HG03097 (cell line): ENCODE results near the gene WBP1.
"Not testable (repeated sequence)": the region's sequence is repeated elsewhere in the genome, so short reads cannot be mapped to it uniquely, and the experiment has no call there.

ENCODE experiments used
- ATAC-seq: cut with Tn5 transposase; IDR thresholded peaks from one replicate; pipeline ENCODE4 v1.9.1; 2021; ENCODE audit not compliant: unreplicated experiment, low FRiP score

Gene WBP1

DNA sequence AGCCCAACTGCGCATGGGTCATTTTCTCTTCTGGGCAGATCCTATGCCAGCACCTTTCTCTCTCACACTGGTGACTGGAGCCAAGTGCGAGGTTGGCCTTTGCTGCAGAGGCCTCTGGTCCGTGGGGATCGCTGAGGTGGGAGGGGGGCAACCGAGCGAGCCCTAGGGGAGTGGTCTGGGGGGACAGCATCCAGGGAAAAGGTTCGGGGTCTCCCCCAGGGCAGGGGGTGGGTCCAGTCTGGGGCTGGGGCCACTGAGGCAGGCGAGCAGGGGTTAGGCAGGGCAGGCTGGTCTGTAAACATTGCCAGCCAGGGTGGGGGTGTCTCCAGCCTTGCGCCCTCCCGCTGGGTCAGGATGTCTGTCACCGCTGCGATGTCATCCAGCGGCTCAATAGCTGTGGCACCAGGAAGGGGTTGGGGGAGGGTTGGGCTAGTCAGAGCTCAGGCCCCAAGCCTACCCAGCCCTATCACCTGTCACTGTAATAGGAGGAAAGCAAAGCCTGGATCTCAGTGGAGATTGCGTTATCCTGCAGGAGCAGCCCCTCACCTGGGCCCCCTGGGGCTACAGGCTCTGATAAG, 32.0 kb upstream of the WBP1 start:
- no peak for ATAC-seq

DNA sequence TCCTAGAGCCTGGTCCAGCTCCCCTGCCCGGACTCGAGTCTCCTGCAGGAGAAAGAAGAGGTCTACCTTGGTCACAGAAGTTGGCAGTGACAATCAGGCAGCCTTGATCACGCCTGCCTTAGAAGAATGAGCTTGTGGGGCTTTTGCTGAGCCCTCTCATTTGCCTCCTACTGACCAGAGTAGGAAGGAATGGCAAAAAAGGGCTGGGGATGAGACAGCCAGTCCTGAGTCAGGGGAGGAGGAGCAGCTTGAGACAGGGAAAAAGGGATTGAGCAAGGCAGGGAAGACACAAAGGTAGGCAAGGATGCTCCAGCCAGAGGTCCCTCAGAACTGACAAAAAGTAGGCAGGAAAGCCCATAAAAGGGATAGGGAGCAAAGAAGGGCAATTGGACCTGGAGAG, 30.7 kb upstream of the WBP1 start:
- ATAC-seq: no peak

DNA sequence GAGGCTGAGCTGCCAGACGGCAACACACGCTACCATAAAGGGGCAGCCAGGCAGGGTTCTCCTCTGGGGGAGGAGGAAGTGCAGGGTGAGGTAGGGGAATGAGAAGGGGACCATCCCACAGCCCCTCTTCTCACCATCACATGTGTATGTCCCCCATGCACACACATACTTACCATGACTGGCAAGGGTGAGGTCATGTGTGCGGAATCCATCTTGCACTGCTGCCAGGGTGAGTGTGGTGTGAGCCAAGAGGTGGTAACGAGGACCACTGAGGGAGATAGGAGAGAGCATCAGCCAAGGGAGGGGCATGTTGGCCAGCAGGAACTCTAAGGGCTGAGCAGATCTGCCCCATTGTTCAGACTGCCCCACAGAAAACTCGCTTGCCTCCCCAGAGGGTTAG, 29.6 kb upstream of the WBP1 start:
- ATAC-seq: no peak

DNA sequence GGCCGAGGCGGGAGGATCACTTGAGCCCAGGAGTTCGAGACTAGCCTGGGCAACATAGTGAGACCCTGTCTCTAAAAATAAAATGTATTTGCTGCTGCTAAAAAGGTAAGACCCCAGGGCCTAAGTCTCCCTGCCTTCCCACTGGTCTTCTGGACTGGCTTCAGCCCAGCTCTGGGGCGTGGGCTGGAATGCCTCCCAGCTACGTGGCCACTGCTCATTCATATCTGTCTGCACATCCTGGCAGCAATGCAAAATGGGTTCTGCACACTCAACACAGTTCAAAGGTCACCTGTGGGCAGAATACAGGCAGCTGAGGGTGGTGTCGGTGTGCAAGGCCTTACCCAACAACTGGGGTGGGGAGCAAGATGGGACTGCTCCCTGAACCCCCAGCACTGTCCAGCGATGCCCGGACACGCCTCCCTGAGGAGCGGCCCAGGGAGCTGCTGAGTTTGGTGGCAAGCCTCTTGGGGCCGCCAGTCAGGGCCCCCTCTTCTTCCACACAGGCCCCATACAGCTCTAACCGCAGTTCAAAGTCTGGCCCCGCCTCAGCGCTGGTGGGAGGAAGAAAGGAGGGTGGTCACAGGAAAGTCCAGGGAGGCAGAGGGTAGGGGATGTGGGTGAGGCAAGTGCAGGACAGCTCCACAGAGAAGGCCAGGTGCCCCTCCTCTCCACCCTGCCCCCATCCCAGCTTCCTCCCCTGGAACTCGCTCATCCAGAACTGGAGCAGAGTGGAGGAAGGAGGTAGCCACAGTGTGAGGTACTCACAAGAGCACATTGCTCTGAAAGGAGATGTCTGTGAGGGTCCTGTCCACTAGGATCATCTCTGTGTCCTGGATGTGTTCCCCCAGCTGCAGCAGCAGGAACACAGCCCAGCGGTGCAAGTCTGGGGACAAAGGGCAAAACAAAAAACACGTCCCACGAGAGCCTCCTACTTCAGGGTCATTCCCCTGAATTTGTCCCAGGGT, 28.5 kb upstream of the WBP1 start:
- no peak for ATAC-seq

DNA sequence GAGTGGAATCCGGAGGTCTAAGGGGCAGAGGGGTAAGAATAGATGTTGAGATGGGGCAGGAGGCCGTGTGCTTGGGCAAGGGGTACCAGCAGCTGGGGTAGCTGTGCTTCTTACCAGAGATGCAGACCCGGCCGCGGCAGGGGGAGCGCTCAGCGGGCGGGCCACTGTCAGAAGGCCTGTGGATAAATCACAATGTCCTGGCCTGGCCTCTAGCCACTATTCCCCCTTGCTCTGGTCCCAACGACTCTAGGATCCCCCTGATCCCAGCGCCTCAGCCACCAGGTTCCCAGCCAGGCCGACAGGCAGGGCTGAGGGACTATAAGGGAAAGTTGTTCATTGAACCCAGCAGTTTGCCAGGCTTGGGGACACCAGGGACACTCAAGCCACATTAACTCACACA, 27.7 kb upstream of the WBP1 start:
- ATAC-seq: no peak

DNA sequence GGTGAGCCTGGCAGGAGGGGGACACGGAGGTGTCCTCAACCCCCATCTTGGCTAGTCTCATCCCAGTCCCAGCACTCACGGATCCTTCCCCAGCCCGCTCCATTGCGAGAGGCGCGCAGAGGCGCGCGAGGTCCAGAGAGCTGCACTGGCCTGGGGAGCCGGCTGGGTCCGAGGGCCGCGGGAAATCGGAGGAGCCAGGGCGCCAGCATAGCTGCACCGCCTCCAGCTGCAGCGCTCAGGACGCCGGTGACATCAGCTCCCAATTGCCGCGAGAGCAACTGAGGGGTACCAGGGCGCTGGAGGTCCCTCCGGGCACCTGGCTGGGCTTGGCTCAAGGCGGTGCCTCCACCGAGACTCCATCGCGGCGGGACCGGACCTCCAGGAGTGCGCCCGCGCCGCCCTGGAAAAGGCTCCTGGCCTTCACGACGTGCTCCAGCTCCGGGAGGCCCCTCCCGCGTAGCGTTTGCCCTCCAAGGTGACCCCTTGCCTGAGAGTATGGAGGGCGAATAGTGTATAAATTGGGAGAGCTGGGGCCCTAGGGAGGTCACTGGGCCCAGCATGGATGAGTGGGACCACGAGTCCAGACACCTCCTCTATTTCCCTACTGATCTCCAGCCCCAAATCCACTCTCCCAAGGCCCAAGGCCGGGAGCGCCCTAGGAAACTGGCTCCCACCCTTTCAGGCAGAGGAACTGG, 22.0 kb upstream of the WBP1 start:
- ATAC-seq: no peak

DNA sequence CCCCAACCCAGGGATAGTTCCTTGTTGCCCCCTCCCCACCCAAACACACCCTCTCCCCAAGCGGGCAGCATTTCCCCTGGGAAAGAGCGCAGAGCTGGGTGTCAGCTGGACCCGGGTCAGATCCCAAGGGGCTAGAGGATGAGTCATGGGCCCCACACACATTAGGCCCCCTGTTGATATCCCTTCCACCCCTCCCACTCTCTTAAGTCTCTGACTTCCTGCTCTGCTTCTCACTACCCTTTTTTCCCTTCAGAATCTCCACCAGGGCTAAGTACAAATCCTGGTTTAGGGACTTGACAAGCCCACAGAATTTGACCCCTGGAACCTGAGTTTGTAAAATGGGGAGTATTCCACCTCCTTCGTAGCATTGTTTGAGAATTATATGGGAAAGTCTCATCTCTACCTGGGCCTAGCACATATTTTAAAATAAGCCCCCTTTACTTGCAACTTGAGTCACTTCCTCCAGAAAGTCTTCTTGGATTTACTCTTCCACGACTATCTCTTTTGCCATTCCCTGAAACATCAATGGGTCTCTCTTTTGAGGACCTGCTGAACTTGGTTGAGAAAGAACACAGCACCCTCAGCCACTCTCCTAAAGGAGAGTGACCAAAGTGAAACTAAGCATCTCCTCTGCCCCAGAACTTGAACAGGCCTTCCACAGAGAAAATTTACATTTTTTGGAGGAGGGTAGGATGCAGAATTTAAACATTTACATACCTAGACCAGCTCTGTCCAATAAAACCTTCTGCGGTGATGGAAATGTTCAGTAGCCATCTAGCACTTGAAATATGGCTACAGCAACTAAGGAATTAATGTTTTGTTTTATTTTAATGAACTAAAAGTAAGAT, 21.2 kb upstream of the WBP1 start:
- no peak for ATAC-seq

DNA sequence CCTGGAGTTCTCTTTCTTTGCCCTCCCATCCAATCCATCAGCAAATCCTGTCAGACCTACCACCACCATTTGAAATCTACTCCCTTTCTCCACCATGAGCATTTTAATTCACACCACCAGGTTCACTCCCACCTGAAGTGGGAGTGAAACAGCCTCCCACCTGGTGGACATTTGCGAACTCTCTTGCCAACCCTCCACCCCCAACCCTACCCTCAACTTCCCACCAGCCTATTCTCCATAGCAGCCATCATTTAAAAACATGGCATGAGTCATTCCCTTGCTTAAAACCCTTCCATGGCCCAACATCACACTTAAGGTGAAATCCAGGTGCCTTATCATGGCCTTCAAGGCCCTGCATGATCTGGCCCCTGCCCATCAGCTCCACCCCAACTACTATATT, 20.0 kb upstream of the WBP1 start:
- no peak for ATAC-seq

DNA sequence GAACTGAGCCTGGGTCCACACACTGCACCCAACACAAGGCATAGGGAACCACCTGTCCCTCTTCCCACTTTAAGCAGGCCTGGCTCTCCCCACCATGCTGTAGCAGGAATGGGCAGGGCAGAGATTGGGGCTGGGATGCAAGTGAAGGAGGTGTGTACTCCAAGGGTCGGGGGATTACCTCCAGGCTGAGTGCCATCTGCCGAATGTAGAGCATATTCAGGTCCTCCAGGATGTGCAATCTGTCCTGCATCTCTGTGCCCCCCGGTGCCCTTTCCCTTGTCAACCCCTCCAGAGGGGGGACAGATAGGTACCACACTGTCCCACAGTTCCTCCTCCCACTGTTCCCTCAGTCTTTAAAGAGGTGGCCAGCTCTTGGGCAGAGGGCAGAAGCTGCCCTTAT, 18.9 kb upstream of the WBP1 start:
- ATAC-seq: no peak

DNA sequence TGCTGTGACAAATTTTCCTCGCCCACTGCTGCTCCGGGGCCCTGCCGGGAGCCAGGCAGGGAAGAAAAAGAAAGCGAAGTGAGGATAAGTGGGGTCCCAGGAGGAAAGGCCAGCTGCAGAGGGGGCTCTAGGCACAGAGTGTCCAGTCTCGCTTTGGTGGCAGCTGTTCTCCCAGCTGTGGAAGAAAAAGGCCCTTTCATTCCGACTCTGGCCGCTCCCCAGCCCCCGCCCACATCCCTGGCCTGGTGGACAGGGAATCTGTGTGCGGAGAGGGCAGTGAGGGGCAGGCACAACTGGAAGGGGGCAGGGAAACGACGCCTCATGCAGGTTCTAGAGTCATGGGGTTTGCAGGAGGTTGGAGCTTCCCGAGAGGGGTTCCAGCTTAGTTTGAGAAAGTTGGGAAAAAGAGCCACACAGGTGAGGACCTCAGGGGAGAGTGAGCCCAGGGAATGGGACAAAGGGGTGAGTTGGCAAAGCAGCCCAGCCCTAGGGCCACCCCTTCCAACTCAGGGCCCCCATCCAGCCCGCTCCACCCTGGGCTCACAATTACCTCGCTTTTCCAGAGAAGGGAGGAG, 18.3 kb upstream of the WBP1 start:
- no peak for ATAC-seq

DNA sequence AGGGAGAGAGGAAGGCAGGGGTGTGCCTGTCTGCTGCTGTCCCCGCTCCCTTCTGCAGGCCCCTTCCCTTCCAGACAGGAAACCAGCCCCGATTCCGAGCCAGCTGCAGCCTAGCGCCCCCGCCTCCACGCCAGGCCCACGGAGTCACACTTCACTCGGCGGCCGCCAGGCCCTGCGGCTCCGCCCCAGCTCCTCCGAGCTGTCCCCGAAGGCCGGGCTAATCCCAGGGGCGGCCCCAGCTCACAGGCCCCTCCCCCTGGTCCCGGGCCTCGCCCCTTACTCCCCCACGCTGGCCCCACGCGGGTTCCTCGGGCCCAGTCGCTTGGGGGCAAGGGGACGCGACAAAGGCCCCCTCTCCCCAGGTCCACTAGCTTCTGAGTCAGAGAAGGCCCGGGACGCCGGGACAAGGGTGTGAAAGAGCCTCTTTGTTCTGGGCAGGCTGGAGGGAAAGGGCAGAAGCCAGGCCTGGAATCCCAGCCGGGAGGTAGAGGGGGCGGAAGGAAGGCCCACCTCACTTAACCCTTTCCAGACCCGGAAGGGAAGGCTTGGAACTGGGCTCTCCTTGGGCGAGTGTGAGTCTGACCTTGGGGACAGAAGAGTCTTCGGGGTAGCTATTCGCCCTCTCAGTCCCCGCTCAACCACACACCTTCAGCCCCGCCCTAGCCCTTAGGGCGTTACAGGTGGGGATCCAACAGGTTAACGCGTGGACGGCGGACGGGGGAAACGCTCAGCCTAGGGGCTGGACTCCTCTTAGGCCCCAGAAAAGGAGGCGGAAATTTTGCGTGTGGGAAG, 17.7 kb upstream of the WBP1 start:
- peak; percentile 80 for ATAC-seq

DNA sequence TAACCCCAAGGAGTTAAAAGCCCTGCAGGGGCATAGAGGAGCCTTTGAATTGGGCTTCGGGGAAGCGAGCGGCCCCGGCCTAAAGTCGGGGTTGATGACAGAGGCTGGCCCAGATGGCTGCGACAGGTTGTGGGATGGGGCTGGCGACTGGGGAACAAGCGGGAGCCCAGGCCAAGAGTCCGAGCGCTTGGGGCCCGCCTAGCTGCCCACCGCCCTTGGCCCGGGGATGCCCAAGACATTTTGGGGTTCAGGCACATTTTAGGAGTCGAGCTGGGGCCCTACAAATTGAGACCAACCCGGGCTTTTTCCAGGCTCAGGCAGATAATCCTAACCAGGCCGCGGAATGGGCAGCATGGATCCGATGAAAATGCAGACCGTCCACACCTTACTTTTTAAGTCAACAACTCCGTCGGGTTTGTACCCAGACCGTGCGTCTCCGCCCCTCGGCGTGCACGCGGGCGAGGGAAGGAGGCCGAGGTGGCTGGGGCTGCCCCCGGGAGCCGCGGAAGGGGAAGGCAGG, 17.0 kb upstream of the WBP1 start:
- ATAC-seq: no peak

DNA sequence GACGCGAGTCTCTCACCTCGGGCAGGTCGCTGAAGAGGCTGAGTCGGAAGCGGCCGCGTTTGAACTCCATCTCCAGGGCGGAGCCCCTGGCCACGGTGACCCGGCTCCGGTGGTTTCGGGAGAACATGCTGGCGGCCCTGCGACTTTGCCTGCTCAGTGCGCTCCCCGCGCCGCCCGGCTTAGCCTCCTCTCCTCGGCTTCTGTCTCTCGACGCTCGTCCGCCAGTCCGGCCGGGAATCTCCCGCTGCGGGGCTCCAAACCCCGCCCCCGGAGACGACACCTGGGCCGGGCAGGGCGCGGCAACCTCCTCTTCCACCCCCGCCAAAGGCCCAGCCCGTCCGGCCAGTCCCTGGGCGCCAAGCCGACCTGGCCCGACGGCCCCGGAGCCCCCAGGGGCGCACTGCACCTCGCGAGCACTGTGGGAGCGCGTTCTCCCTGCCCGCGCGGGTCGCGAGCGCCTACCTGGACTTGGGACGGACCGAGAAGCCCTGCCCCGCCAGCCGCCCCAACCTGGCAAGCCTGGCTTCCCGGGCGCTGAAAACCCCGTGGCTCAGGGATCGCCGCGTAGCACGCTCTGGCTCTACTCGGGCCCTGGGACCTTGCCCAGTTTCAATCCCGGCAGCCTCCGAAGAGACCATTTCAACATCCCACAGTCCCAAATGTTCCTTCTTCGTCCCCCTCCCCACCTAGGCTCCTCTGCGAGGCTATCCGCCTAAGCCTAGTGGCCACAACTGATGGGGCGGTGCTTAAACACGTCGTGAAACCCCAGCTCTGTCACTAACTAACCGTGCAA, 16.4 kb upstream of the WBP1 start, which contains the start of gene RTKN:
TSS of gene RTKN (minus strand) at position 248 of the 793 bp plus-strand sequence. CDS start at position 127, 121 bp downstream.
- no peak for ATAC-seq

DNA sequence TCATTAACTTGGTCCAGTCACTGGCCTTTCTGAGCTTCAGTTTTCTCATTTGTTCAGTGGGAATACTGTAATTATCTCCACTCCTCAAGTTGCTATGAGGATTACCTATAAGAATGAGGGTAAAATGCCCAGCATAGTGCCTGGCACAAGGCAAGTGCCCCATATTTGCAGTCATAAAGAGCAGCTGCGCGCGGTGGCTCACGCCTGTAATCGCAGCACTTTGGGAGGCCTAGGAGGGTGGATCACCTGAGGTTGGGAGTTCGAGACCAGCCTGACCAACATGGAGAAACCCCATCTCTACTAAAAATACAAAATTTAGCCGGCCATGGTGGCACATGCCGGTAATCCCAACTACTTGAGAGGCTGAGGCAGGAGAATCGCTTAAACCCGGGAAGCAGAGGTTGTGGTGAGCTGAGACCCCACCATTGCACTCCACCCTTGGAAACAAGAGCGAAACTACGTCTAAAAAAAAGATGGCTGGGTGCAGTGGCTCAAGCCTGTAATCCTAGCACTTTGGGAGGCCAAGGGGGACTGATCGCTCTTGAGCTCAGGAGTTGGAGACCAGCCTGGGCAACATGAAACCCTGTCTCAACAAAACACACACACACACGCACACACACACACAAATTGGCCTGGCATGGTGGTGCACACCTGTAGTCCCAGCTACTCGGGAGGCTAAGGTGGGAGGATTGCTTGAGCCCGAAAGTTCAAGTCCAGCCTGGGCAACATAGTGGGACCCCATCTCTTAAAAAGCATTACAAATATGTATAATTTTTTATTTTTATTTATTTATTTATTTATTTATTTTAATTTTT, 15.5 kb upstream of the WBP1 start:
- not testable (repeated sequence) for ATAC-seq

DNA sequence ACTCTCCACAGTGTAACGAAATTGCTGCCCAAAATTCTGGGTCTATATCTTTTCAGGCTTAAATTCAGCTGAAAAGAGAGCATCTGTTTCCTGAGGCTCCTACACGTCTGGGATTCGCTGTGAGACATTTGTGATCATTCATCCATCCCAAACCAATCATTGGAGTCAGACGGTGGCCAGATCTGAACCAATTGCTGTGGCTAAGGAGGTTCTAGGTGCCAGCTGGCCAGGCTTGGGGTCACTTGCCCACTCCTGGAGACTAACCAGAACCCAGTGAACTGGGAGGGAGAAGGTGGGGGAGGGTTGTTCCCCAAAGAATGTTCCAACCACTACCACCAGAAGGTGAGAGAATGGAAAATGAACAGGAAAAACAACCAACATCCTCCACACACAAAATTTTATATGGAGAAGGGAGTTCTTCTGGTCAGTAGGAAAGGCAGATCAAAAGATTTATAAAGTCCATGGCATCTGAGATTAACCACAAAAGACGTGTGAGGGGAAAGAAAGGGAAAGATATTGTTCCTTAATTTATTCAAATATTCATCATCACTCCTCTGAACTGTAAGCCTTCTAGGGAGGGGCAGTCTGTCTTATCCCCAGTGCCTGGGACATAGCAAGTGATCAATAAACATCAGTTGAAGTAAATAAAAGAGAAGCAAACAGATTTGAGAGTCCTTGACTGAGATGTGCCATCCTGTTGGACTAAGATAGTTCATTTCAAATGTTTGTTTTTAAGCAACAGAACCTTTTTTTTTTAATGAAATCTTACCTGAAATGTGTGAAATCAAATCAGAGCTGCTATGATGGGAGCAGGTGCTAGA, 13.5 kb upstream of the WBP1 start:
- no peak for ATAC-seq

DNA sequence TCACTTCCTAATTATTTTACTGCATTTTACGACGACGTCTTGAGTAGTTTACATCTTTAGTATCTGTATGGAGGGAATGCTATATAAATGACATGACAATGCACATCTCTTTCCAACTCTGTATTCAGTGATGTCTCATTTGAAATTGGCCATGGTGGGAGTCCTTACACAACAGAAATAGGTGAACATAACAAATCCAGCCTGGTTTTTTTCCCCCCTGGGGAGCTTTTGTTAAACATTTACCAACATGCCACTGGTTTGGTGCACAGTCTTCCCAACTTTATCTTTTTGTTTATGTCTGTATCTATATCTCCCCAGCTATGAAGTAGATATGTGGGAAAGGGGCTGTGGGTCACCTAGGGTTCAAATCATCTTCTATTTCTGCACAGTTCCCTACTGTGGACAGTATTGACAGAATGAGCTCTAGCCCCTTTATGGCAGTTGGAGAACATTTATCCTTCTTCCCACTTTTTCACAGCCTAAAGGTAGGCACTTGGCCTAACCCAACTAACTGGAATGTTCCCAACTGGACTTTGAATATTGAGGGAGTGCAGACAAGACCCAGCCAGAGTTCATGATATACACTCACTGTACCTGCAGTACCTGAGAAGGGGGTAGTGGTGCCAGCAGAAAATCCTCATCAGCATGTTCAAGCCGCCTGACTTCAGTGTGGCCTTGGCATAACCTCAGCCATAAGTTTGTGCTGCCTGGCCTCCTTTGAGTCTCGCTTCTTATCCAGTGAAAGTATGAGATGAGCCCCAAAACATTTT, 10.8 kb upstream of the WBP1 start:
- no peak for ATAC-seq
